Fibroblast of mammary gland (primary cell): ENCODE measurements around the gene VARS2.
A peak's percentile ranks its signal among the peaks of the same experiment; 100 is the strongest.
"Not testable (repeated sequence)": the region's sequence is repeated elsewhere in the genome, so short reads cannot be mapped to it uniquely, and the experiment has no call there.

Experiments
- DNase-seq: peaks from one replicate; pipeline ENCODE4 v3.0.0-alpha.2; 2010; ENCODE audit warnings: low read depth
- H3K4me3 ChIP-seq: 2 replicates; pipeline ENCODE4 v1.5.1; 2011; ENCODE audit warnings: low read depth, mild to moderate bottlenecking, low read length, moderate library complexity; ENCODE audit not compliant: control insufficient read depth
- CTCF ChIP-seq: conservative IDR thresholded peaks from 2 replicates; pipeline ENCODE4 v1.5.1; 2011; ENCODE audit warnings: low read depth, low read length, inconsistent platforms; ENCODE audit not compliant: control insufficient read depth, insufficient read depth

VARS2 gene

DNA sequence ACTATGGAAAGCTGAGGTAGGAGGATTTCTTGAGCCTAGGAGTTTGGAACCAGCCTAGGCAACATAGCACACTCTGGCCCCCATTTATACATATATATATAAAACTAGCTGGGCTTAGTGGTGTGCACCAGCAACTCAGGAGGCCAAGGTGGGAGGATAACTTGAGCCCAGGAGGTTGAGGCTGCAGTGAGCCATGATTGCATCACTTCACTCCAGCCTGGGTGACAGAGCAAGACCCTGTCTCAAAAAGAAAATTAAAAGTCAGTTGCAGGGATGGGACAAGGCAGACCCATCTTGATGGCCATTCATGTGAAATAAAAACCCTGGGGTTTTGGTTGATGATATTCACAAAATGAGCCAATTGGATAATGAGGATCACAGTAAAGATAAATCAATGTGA is 12.6 kb upstream of the VARS2 start:
- H3K4me3 ChIP-seq = no peak overlapping the region
- no peak for TF ChIP-seq CTCF
- DNase-seq = no peak

- not testable (repeated sequence) for DNase-seq, H3K4me3 ChIP-seq
Observed at GRCh38 chr6:30902196-30902595, 11.8 kb upstream of the VARS2 start.

DNA sequence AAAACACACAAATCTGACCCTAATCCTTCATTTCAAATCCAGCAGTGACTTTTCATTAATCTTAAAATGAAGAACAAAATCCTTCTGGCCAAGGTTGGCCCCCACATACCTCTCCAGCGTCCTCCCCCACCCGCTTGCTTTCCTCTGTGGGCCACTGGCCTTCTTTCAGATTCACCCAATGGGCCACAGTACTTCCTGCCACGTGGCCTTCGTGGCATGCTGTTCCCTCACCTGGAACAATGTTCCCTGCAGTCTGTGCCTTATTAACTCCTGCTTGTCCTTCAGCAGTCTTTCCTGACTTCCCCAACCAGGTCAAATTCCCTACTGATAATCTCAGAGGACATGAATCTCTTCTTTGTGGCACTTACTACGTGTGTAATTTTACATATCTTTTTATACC is 11.3 kb upstream of the VARS2 start:
- no peak for DNase-seq
- H3K4me3 ChIP-seq = no peak overlapping the region
- no peak for TF ChIP-seq CTCF

- H3K4me3 ChIP-seq = no peak overlapping the region
- TF ChIP-seq CTCF = no peak
- DNase-seq = no peak
Observed at GRCh38 chr6:30903236-30903635, 10.8 kb upstream of the VARS2 start.

DNA sequence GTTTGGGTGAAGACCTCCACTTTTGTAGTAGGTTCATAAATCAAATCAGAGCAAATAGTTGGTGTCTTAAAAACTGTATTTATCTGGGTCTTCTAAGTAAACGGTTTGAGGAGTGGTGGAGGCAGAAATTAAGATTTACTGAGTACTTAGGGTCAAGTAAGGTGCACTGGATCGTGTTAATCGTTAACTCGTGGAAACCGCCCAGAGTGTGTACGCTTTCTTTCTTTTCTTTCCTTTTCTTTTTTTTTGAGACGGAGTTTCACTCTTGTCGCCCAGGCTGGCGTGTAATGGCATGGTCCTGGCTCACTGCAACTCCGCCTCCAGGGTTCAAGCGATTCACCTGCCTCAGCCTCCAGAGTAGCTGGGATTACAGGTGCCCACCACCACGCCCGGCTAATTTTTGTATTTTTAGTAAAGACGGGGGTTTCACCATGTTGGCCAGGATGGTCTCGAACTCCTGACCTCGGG is 6.7 kb upstream of the VARS2 start:
- H3K4me3 ChIP-seq = peak overlapping the region; percentile 97
- not testable (repeated sequence) for DNase-seq

DNA sequence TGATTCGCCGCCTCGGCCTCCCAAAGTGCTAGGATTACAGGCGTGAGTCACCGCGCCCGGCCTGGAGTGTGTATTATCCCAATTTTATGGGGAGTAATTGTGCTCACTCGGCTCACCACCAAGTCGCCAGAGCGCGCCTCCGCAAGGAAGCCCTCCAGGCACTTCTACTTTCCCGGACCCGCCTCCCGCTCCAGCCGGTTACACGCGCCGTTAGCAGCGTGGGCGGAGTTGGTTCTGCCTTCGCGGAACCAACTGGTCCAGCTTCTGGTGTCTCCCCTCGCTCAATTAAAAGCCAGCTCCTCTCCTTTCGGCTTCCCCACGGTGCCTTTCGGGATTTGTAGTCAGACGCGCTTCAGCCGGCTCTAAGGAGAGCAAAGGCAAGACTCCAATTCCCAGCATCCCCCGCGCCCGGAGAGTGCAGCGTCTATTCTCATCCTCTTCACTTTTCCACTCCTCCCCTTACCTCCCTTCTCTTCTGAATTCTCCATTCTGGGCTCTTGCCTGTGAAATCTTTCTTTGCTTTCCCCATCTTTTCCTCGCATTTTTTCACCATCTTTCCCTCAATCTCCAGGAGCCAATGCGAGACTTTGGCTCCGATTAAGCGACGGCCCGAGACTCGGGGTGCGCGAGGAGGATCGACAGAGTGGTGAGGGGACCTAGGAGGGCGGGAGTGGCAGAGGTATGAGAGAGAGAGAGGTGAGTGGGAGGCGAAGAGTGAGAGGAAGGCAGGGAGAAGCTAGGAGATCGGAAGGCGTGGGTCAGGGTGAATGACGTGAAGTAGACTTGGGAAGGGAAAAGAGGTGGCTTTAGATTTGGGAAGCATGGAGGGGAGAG is 6.1 kb upstream of the VARS2 start, which contains the start of gene GTF2H4:
GTF2H4 (plus strand) TSS at position 450 of the 834 bp plus-strand sequence.
- no peak for TF ChIP-seq CTCF
- H3K4me3 ChIP-seq = peak within 1 kb of the TSS; percentile 97
- peak; percentile 99 for DNase-seq

- no peak for DNase-seq
- peak overlapping the region; percentile 97 for H3K4me3 ChIP-seq
- TF ChIP-seq CTCF = no peak
Observed at GRCh38 chr6:30908700-30909099, 5.3 kb upstream of the VARS2 start.

GRCh38 chr6:30910473-30910872 is 3.6 kb upstream of the VARS2 start:
- not testable (repeated sequence) for H3K4me3 ChIP-seq, DNase-seq
